HepG2 (cell line): ENCODE results near the gene HHIPL1. TPM values are rescaled to one million over a fixed set of nuclear protein-coding genes. Genes with fewer than 3 reads are reported as not detected.

Experiments
- AKAP8 ChIP-seq: sonication (generic); formaldehyde crosslinking; IDR thresholded peaks from 2 replicates; pipeline ENCODE4 v1.5.1; 2020; ENCODE audit warnings: mild to moderate bottlenecking, missing genetic modification reagents
- DRAP1 ChIP-seq: IDR thresholded peaks from 2 replicates; pipeline ENCODE4 v1.6.1; 2016; ENCODE audit warnings: missing genetic modification reagents, missing compliant biosample characterization
- EP300 ChIP-seq, 3 experiments: sonication (generic) in 1 of 3; formaldehyde crosslinking in 1 of 3; IDR thresholded peaks; 2 replicates each; pipeline versions ENCODE4 v1.5.1 to v1.6.1; 2011 to 2020; ENCODE audit warnings: low read depth in 2 of 3, low read length in 2 of 3, borderline replicate concordance in 1 of 3, improper control_type of control experiment in 1 of 3, mild to moderate bottlenecking in 1 of 3, missing genetic modification reagents in 1 of 3, moderate library complexity in 1 of 3
- ETV5 ChIP-seq: IDR thresholded peaks from 2 replicates; pipeline ENCODE4 v1.6.1; 2018; ENCODE audit warnings: missing biosample characterization, missing genetic modification reagents, inconsistent platforms, borderline replicate concordance
- ETV6 ChIP-seq: sonication (generic); formaldehyde crosslinking; conservative IDR thresholded peaks from 2 replicates; pipeline ENCODE4 v1.4.0; 2020; ENCODE audit warnings: missing genetic modification reagents
- FLYWCH1 ChIP-seq: sonication (generic); formaldehyde crosslinking; IDR thresholded peaks from 2 replicates; pipeline ENCODE4 v1.8.1; 2023; ENCODE audit warnings: mild to moderate bottlenecking, missing genetic modification reagents
- GRHL1 ChIP-seq: sonication (generic); formaldehyde crosslinking; conservative IDR thresholded peaks from 2 replicates; pipeline ENCODE4 v1.8.0; 2022; ENCODE audit warnings: missing genetic modification reagents
- HIC2 ChIP-seq: sonication (generic); formaldehyde crosslinking; IDR thresholded peaks from 2 replicates; pipeline ENCODE4 v1.9.0; 2022; ENCODE audit warnings: low read depth, missing genetic modification reagents
- HNRNPUL1 ChIP-seq: fragments of 200-400 bp; formaldehyde crosslinking; IDR thresholded peaks from 2 replicates; pipeline ENCODE4 v1.6.1; 2017; ENCODE audit warnings: low read depth, mild to moderate bottlenecking, low read length, moderate library complexity
- JUN ChIP-seq: sonication (generic); formaldehyde crosslinking; IDR thresholded peaks from 2 replicates; pipeline ENCODE4 v1.4.0; 2020; ENCODE audit warnings: mild to moderate bottlenecking, missing genetic modification reagents
- KAT2B ChIP-seq: fragments of 150-350 bp; IDR thresholded peaks from 2 replicates; pipeline ENCODE4 v1.6.1; 2014; ENCODE audit warnings: low read depth, low read length, borderline replicate concordance
- MBNL3 ChIP-seq: fragments of 250-450 bp; sonication (Bioruptor Pico); conservative IDR thresholded peaks from 2 replicates; pipeline ENCODE4 v1.8.0; 2022; ENCODE audit warnings: mild to moderate bottlenecking, inconsistent platforms
- MIER2 ChIP-seq: IDR thresholded peaks from 2 replicates; pipeline ENCODE4 v1.6.1; 2016; ENCODE audit warnings: missing biosample characterization, missing genetic modification reagents
- RBM22 ChIP-seq: fragments of 200-400 bp; formaldehyde crosslinking; optimal IDR thresholded peaks from 2 replicates; pipeline ENCODE3; 2017; ENCODE audit warnings: mild to moderate bottlenecking, low read length, moderate library complexity
- TBX3 ChIP-seq: fragments of 450-650 bp; IDR thresholded peaks from 2 replicates; pipeline ENCODE4 v1.6.1; 2017; ENCODE audit warnings: antibody characterized with exemption, mild to moderate bottlenecking, inconsistent platforms, borderline replicate concordance
- U2AF1 ChIP-seq: fragments of 200-400 bp; formaldehyde crosslinking; optimal IDR thresholded peaks from 2 replicates; pipeline ENCODE3; 2017; ENCODE audit warnings: mild to moderate bottlenecking, low read depth, low read length
- ZBTB34 ChIP-seq: sonication (generic); formaldehyde crosslinking; IDR thresholded peaks from 2 replicates; pipeline ENCODE4 v1.8.0; 2022; ENCODE audit warnings: mild to moderate bottlenecking, missing genetic modification reagents
- ZFX ChIP-seq: sonication (generic); formaldehyde crosslinking; IDR thresholded peaks from 2 replicates; pipeline ENCODE4 v1.4.0; 2020; ENCODE audit warnings: mild to moderate bottlenecking, low read depth, missing genetic modification reagents, moderate library complexity
- ZNF235 ChIP-seq: sonication (generic); formaldehyde crosslinking; IDR thresholded peaks from 2 replicates; pipeline ENCODE4 v1.8.1; 2023; ENCODE audit warnings: mild to moderate bottlenecking, missing genetic modification reagents, borderline replicate concordance
- ZNF256 ChIP-seq: sonication (generic); formaldehyde crosslinking; conservative IDR thresholded peaks from 2 replicates; pipeline ENCODE4 v1.4.0; 2020; ENCODE audit warnings: missing genetic modification reagents
- ZNF503 ChIP-seq: sonication (generic); formaldehyde crosslinking; IDR thresholded peaks from 2 replicates; pipeline ENCODE4 v1.4.0; 2020; ENCODE audit warnings: missing genetic modification reagents
- ZNF570 ChIP-seq: sonication (generic); formaldehyde crosslinking; IDR thresholded peaks from 2 replicates; pipeline ENCODE4 v1.4.0; 2020; ENCODE audit warnings: mild to moderate bottlenecking, missing genetic modification reagents, borderline replicate concordance
- ZNF775 ChIP-seq: sonication (generic); formaldehyde crosslinking; IDR thresholded peaks from 2 replicates; pipeline ENCODE4 v1.4.0; 2020; ENCODE audit warnings: missing genetic modification reagents, mild to moderate bottlenecking, moderate library complexity, borderline replicate concordance
- polyA plus RNA-seq, 8 experiments: library from polyadenylated mRNA; depleted of rRNA in 3 of 8; stranded (reverse) in 7 of 8; unstranded in 1 of 8; fragments of >200 nt; fragmentation: Illumina TruSeq in 4 of 8; extraction: Trizol in 4 of 8; gene quantifications; 2 replicates each; pipeline versions ENCODE4 v1.2.1 to v1.2.3, GENCODE V29; 2011 to 2016; ENCODE audit warnings: low read depth in 4 of 8, missing spikeins in 1 of 8, mixed read lengths in 1 of 8; ENCODE audit not compliant: insufficient read depth in 1 of 8
- total RNA-seq, 5 experiments: library from RNA; depleted of rRNA; stranded (reverse); fragments of >200 nt; fragmentation: Illumina TruSeq; extraction: Trizol; gene quantifications; 2 replicates each; pipeline ENCODE4 v1.2.3, GENCODE V29; 2016; ENCODE audit warnings: low read depth in 1 of 5

The HHIPL1 gene
- total and polyA plus RNA-seq, 2 of the 13 experiments (the other 11 are each of a cell fraction or from before 2014, with no cell fraction given): not detected

- peak; percentile 28; the same call in 1 of the 2 replicates for TF ChIP-seq DRAP1 (CRISPR knock-in tag)
- no peak for TF ChIP-seq MIER2 (CRISPR knock-in tag)
- TF ChIP-seq ZNF256 (CRISPR knock-in tag): no peak
- no peak for TF ChIP-seq U2AF1
- TF ChIP-seq MBNL3: no peak
- peak; percentile 24; the same call in 1 of the 2 replicates for TF ChIP-seq ETV5 (CRISPR knock-in tag)
- TF ChIP-seq AKAP8 (CRISPR knock-in tag): no peak
- TF ChIP-seq HNRNPUL1: no peak
- TF ChIP-seq ZBTB34 (CRISPR knock-in tag): no peak
- no peak for TF ChIP-seq FLYWCH1
- TF ChIP-seq EP300 (IDR thresholded peaks at IDR 0.05; ENCODE audit: low read depth in 2 of 2, low read length in 2 of 2): peak in 1 of 2 experiments; percentile 71; a peak in 2 of 4 replicates
- no peak for TF ChIP-seq EP300 (CRISPR knock-in tag; IDR thresholded peaks at IDR 0.05; ENCODE audit: borderline replicate concordance)
- TF ChIP-seq HIC2 (CRISPR knock-in tag): peak; percentile 61; the same call in 1 of the 2 replicates
- TF ChIP-seq ZFX: peak; percentile 58; the same call in 1 of the 2 replicates
- no peak for TF ChIP-seq ETV6 (CRISPR knock-in tag)
- TF ChIP-seq ZNF775: no peak
- TF ChIP-seq RBM22: peak; percentile 47
- no peak for TF ChIP-seq GRHL1
- no peak for TF ChIP-seq KAT2B
- TF ChIP-seq JUN (CRISPR knock-in tag): no peak
- TF ChIP-seq ZNF235 (CRISPR knock-in tag): no peak
- TF ChIP-seq TBX3: no peak
- 0 out of 2 replicates have a peak, but pooled peaks have one; percentile 40 for TF ChIP-seq ZNF503 (CRISPR knock-in tag)
- no peak for TF ChIP-seq ZNF570 (CRISPR knock-in tag)
Measured at GRCh38 chr14:99598774-99599173, 46.2 kb upstream of the HHIPL1 start (continued).
